H7 (cell line): ENCODE results near the gene GOLPH3. TPM values are rescaled to one million over a fixed set of nuclear protein-coding genes. Genes with fewer than 3 reads are reported as not detected.
A peak's percentile ranks its signal among the peaks of the same experiment; 100 is the strongest.

ENCODE experiments used
- DNase-seq: peaks from one replicate; pipeline ENCODE4 v3.0.0; 2012
- H3K27me3 ChIP-seq: 2 replicates; pipeline ENCODE4 v1.6.0; 2011; ENCODE audit warnings: mild to moderate bottlenecking, low read length; ENCODE audit not compliant: control insufficient read depth, insufficient read depth
- H3K36me3 ChIP-seq: replicated peaks from 2 replicates; pipeline ENCODE4 v1.5.1; 2011; ENCODE audit warnings: low read length; ENCODE audit not compliant: control insufficient read depth, insufficient read depth
- H3K4me3 ChIP-seq: 2 replicates; pipeline ENCODE4 v1.5.1; 2011; ENCODE audit warnings: low read depth, mild to moderate bottlenecking, control low read depth, low read length, moderate library complexity; ENCODE audit not compliant: insufficient read depth
- total RNA-seq: library from RNA; depleted of rRNA; stranded (reverse); fragments of >200 nt; shearing (Covaris generic); gene quantifications from 2 replicates; pipeline ENCODE4 v1.2.3, GENCODE V29; 2014

Gene GOLPH3
- total RNA-seq, 1 experiment from 2014 or later = 72.9 TPM

GRCh38 chr5:32157078-32157477 is 17.0 kb downstream of the GOLPH3 start:
- H3K27me3 ChIP-seq = no peaks in the 10 kb centered on the region
- no peak overlapping the region for H3K4me3 ChIP-seq
- DNase-seq = no peak
- no peaks in the 10 kb centered on the region for H3K36me3 ChIP-seq

GRCh38 chr5:32156635-32157034 is 17.5 kb downstream of the GOLPH3 start:
- no peaks in the 10 kb centered on the region for H3K27me3 ChIP-seq
- no peak overlapping the region for H3K4me3 ChIP-seq
- peak; percentile 39 for DNase-seq
- H3K36me3 ChIP-seq = no peaks in the 10 kb centered on the region

- no peaks in the 10 kb centered on the region for H3K27me3 ChIP-seq
- H3K36me3 ChIP-seq = no peaks in the 10 kb centered on the region
- H3K4me3 ChIP-seq = no peak overlapping the region
- no peak for DNase-seq
These were observed 18.9 kb downstream of the GOLPH3 start for GRCh38 chr5:32155211-32155610.

- no peak for DNase-seq
- Histone ChIP-seq H3K4me3 (no peak overlapping the region), H3K36me3 (no peaks in the 10 kb centered on the region), H3K27me3 (no peaks in the 10 kb centered on the region)
These were observed 20.4 kb downstream of the GOLPH3 start for GRCh38 chr5:32153723-32154122.

GRCh38 chr5:32151198-32151597 is 22.9 kb downstream of the GOLPH3 start:
- Histone ChIP-seq H3K4me3 (no peak overlapping the region), H3K27me3 (no peaks in the 10 kb centered on the region), H3K36me3 (no peaks in the 10 kb centered on the region)
- DNase-seq = no peak

- DNase-seq = no peak
- H3K27me3 ChIP-seq = no peaks in the 10 kb centered on the region
- no peaks in the 10 kb centered on the region for H3K36me3 ChIP-seq
- H3K4me3 ChIP-seq = no peak overlapping the region
These were observed 23.8 kb downstream of the GOLPH3 start for GRCh38 chr5:32150366-32150765.

- DNase-seq = no peak
- H3K36me3 ChIP-seq = no peaks in the 10 kb centered on the region; the same call in 1 of the 2 replicates
- no peak overlapping the region for H3K4me3 ChIP-seq
- no peaks in the 10 kb centered on the region for H3K27me3 ChIP-seq
These were observed 26.2 kb downstream of the GOLPH3 start for GRCh38 chr5:32147959-32148358.

GRCh38 chr5:32147236-32147635 is 26.9 kb downstream of the GOLPH3 start:
- Histone ChIP-seq H3K4me3 (no peak overlapping the region), H3K36me3 (no peaks in the 10 kb centered on the region; the same call in 1 of the 2 replicates), H3K27me3 (no peaks in the 10 kb centered on the region)
- DNase-seq = no peak

- Histone ChIP-seq H3K4me3 (no peak overlapping the region), H3K36me3 (no peaks in the 10 kb centered on the region; the same call in 1 of the 2 replicates), H3K27me3 (no peaks in the 10 kb centered on the region)
- DNase-seq = no peak
These were observed 28.7 kb downstream of the GOLPH3 start for GRCh38 chr5:32145378-32145777.

GRCh38 chr5:32144378-32145207 is 29.5 kb downstream of the GOLPH3 start:
- Histone ChIP-seq H3K27me3 (no peaks in the 10 kb centered on the region), H3K4me3 (no peak overlapping the region), H3K36me3 (no peaks in the 10 kb centered on the region; the same call in 1 of the 2 replicates)
- no peak for DNase-seq

GRCh38 chr5:32143617-32144377 is 30.3 kb downstream of the GOLPH3 start:
- Histone ChIP-seq H3K27me3 (no peaks in the 10 kb centered on the region), H3K36me3 (no peaks in the 10 kb centered on the region; the same call in 1 of the 2 replicates), H3K4me3 (no peak overlapping the region)
- no peak for DNase-seq

GRCh38 chr5:32138839-32139493 is 35.2 kb downstream of the GOLPH3 start:
- H3K36me3 ChIP-seq = peaks cover 5% of the 10 kb centered on the region
- DNase-seq = no peak
- no peak overlapping the region for H3K4me3 ChIP-seq
- H3K27me3 ChIP-seq = no peaks in the 10 kb centered on the region

GRCh38 chr5:32136342-32136741 is 37.8 kb downstream of the GOLPH3 start:
- no peak overlapping the region for H3K4me3 ChIP-seq
- peaks cover 5% of the 10 kb centered on the region for H3K36me3 ChIP-seq
- no peaks in the 10 kb centered on the region for H3K27me3 ChIP-seq
- no peak for DNase-seq

- DNase-seq = no peak
- Histone ChIP-seq H3K4me3 (no peak overlapping the region), H3K36me3 (peaks cover 5% of the 10 kb centered on the region), H3K27me3 (no peaks in the 10 kb centered on the region)
These were observed 39.0 kb downstream of the GOLPH3 start for GRCh38 chr5:32135086-32135485.
